Measurements from ENCODE around the gene LEMD2.

- TF ChIP-seq HOXB5 (CRISPR knock-in tag; IDR thresholded peaks at IDR 0.05): no peak
- TF ChIP-seq CTCF (IDR thresholded peaks at IDR 0.05): no peak
- TF ChIP-seq RCOR1 (IDR thresholded peaks at IDR 0.05; ENCODE audit: low read depth, low read length): no peak
- no peak for TF ChIP-seq RFX5 (IDR thresholded peaks at IDR 0.05)
- TF ChIP-seq SMC3 (IDR thresholded peaks at IDR 0.05): no peak
- TF ChIP-seq GATA3 (IDR thresholded peaks at IDR 0.05; ENCODE audit: borderline replicate concordance): no peak
- TF ChIP-seq MAZ (IDR thresholded peaks at IDR 0.05; ENCODE audit: borderline replicate concordance, low read depth, low read length): no peak
- TF ChIP-seq RAD21 (conservative IDR thresholded peaks at IDR 0.05 in 1 of 2, IDR thresholded peaks at IDR 0.05 in 1 of 2): no peak
- no peak for TF ChIP-seq HDAC2 (IDR thresholded peaks at IDR 0.05)
- no peak for TF ChIP-seq POLR2A (IDR thresholded peaks at IDR 0.05; ENCODE audit: low read length)
- no peak for TF ChIP-seq HEYL (CRISPR knock-in tag; IDR thresholded peaks at IDR 0.05)
- TF ChIP-seq MAFK (IDR thresholded peaks at IDR 0.05; ENCODE audit: partially characterized antibody): no peak
- no peak for TF ChIP-seq JUN (IDR thresholded peaks at IDR 0.05)
- TF ChIP-seq USF2 (IDR thresholded peaks at IDR 0.05): no peak
These were observed 56.5 kb downstream of the LEMD2 start for GRCh38 chr6:33732385-33732784.

Measured in A549 (cell line).